GM12878 (cell line): Measurements from ENCODE around the gene FLAD1.

Source experiments
- CTCF ChIP-seq, 3 experiments: IDR thresholded peaks in 2 of 3; conservative IDR thresholded peaks in 1 of 3; 2 replicates each; pipeline ENCODE4 v1.5.1; 2011; ENCODE audit warnings: low read depth in 3 of 3, low read length in 3 of 3, mild to moderate bottlenecking in 3 of 3, control low read depth in 2 of 3, moderate library complexity in 2 of 3, inconsistent platforms in 1 of 3, mixed read lengths in 1 of 3; ENCODE audit not compliant: control insufficient read depth in 2 of 3, insufficient read depth in 1 of 3; ENCODE audit errors: extremely low read depth in 1 of 3
- EP300 ChIP-seq, 2 experiments: fragments of 150-350 bp in 1 of 2; IDR thresholded peaks; 2 replicates each; pipeline ENCODE4 v1.6.1; 2011 to 2012; ENCODE audit warnings: low read depth in 2 of 2, low read length in 2 of 2, borderline replicate concordance in 1 of 2, improper control_type of control experiment in 1 of 2, inconsistent platforms in 1 of 2; ENCODE audit not compliant: control insufficient read depth in 1 of 2
- JUND ChIP-seq: IDR thresholded peaks from 2 replicates; pipeline ENCODE4 v1.6.1; 2012; ENCODE audit warnings: low read depth, mild to moderate bottlenecking, low read length, improper control_type of control experiment, moderate library complexity
- KAT2A ChIP-seq: conservative IDR thresholded peaks from 2 replicates; pipeline ENCODE4 v1.6.1; 2011; ENCODE audit warnings: low read depth, low read length; ENCODE audit not compliant: control insufficient read depth
- POLR2A ChIP-seq: IDR thresholded peaks from 2 replicates; pipeline ENCODE4 v1.6.1; 2011; ENCODE audit warnings: low read depth, mild to moderate bottlenecking, low read length
- RAD21 ChIP-seq: IDR thresholded peaks from 2 replicates; pipeline ENCODE4 v1.6.1; 2011; ENCODE audit warnings: mild to moderate bottlenecking, low read depth, low read length, moderate library complexity; ENCODE audit not compliant: insufficient read depth
- SP1 ChIP-seq: IDR thresholded peaks from one replicate; pipeline ENCODE4 v1.6.1; 2011; ENCODE audit warnings: low read depth, low read length
- SUZ12 ChIP-seq: fragments of 200-600 bp; sonication (generic); IDR thresholded peaks from one replicate; pipeline ENCODE4 v1.6.1; 2018; ENCODE audit warnings: antibody characterized with exemption, mild to moderate bottlenecking; ENCODE audit not compliant: unreplicated experiment
- YY1 ChIP-seq: IDR thresholded peaks from 2 replicates; pipeline ENCODE4 v1.6.1; 2011; ENCODE audit warnings: low read depth, mild to moderate bottlenecking, low read length
- ZBTB40 ChIP-seq: fragments of 450-650 bp; IDR thresholded peaks from 2 replicates; pipeline ENCODE4 v1.6.1; 2016; ENCODE audit warnings: mild to moderate bottlenecking, moderate library complexity, borderline replicate concordance

GRCh38 chr1:155003227-155003765 is 20.2 kb downstream of the FLAD1 start:
- TF ChIP-seq KAT2A (no peak), YY1 (no peak), EP300 (IDR thresholded peaks at IDR 0.05; ENCODE audit: borderline replicate concordance in 1 of 2, control insufficient read depth in 1 of 2, low read depth in 2 of 2, low read length in 2 of 2) (no peak), SUZ12 (no peak), ZBTB40 (no peak), CTCF (IDR thresholded peaks at IDR 0.05 in 2 of 3, conservative IDR thresholded peaks at IDR 0.05 in 1 of 3; ENCODE audit: control insufficient read depth in 2 of 3, extremely low read depth in 1 of 3, insufficient read depth in 1 of 3, low read depth in 3 of 3, low read length in 3 of 3) (no peak), RAD21 (no peak), SP1 (no peak), POLR2A (peak; percentile 44; the same call in 1 of the 2 replicates), JUND (no peak)
